ENCODE measurements around the gene CHD6.
A peak's percentile ranks its signal among the peaks of the same experiment; 100 is the strongest.

CHD6 gene

GRCh38 chr20:41418739-41419293, 199.4 kb downstream of the CHD6 start:
- DNase-seq = no peak

- DNase-seq = no peak
These were observed 200.1 kb downstream of the CHD6 start for GRCh38 chr20:41418031-41418430.

- no peak for DNase-seq
These were observed 203.0 kb downstream of the CHD6 start for GRCh38 chr20:41415191-41415590.

GRCh38 chr20:41413169-41413568, 205.0 kb downstream of the CHD6 start:
- DNase-seq = no peak

GRCh38 chr20:41412324-41413120, 205.7 kb downstream of the CHD6 start:
- DNase-seq = no peak

GRCh38 chr20:41411391-41411847, 206.8 kb downstream of the CHD6 start:
- peak; percentile 60 for DNase-seq

GRCh38 chr20:41408986-41409385, 209.2 kb downstream of the CHD6 start:
- DNase-seq = peak; percentile 28

GRCh38 chr20:41408156-41408794, 209.9 kb downstream of the CHD6 start:
- peak; percentile 85 for DNase-seq

GRCh38 chr20:41407607-41408006, 210.6 kb downstream of the CHD6 start:
- DNase-seq = peak; percentile 84

GRCh38 chr20:41406896-41407444, 211.2 kb downstream of the CHD6 start:
- no peak for DNase-seq

GRCh38 chr20:41406353-41406752, 211.8 kb downstream of the CHD6 start:
- DNase-seq = no peak

- no peak for DNase-seq
These were observed 212.7 kb downstream of the CHD6 start for GRCh38 chr20:41405436-41405835.

- DNase-seq = no peak
These were observed 214.6 kb downstream of the CHD6 start for GRCh38 chr20:41403604-41404003.

- no peak for DNase-seq
These were observed 219.8 kb downstream of the CHD6 start for GRCh38 chr20:41398408-41398807.

GRCh38 chr20:41395667-41396664, 222.2 kb downstream of the CHD6 start:
- no peak for DNase-seq

GRCh38 chr20:41394931-41395666, 223.1 kb downstream of the CHD6 start:
- no peak for DNase-seq

GRCh38 chr20:41394081-41394480, 224.1 kb downstream of the CHD6 start:
- DNase-seq = no peak

GRCh38 chr20:41393705-41394066, 224.5 kb downstream of the CHD6 start:
- DNase-seq = no peak

- no peak for DNase-seq
These were observed 225.1 kb downstream of the CHD6 start for GRCh38 chr20:41392871-41393704.

- no peak for DNase-seq
These were observed 225.9 kb downstream of the CHD6 start for GRCh38 chr20:41392295-41392694.

- no peak for DNase-seq
These were observed 226.6 kb downstream of the CHD6 start for GRCh38 chr20:41391587-41392001.

Data from hematopoietic multipotent progenitor cell treated with erythropoietin and hydrocortisone succinate and interleukin-3 and kit ligand, for 8 days (in vitro differentiated cells).